Astrocyte of the spinal cord (primary cell): Measurements from ENCODE around the gene TGFBR3L.

Experiments used
- DNase-seq: peaks from one replicate; pipeline ENCODE4 v3.0.0; 2011; ENCODE audit warnings: low read depth, low spot score
- H3K4me3 ChIP-seq: 2 replicates; pipeline ENCODE4 v1.5.1; 2011; ENCODE audit warnings: low read depth, mild to moderate bottlenecking, low read length, moderate library complexity
- in situ Hi-C: cut with HindIII; loops from 2 replicates; pipeline ENCODE4 v1.10.0; 2017; ENCODE audit warnings: low sequenced_read_pairs
- TF ChIP-seq, protein P1 (sequence below): IDR thresholded peaks from 2 replicates; pipeline ENCODE4 v1.5.1; 2012; ENCODE audit warnings: low read depth, mild to moderate bottlenecking, low read length, inconsistent platforms

TGFBR3L gene

DNA sequence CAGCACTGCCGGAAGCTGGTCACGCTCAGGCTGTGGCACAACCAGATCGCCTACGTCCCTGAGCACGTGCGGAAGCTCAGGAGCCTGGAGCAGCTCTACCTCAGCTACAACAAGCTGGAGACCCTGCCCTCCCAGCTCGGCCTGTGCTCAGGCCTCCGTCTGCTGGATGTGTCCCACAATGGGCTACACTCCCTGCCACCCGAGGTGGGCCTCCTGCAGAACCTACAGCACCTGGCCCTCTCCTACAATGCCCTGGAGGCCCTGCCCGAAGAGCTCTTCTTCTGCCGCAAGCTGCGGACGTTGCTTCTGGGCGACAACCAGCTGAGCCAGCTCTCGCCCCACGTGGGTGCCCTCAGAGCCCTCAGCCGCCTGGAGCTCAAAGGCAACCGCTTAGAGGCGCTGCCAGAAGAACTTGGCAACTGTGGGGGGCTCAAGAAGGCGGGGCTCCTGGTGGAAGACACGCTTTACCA lies 14.2 kb upstream of the TGFBR3L start:
- H3K4me3 ChIP-seq, result no peak overlapping the region
- in situ Hi-C loops, result no loop called here

DNA sequence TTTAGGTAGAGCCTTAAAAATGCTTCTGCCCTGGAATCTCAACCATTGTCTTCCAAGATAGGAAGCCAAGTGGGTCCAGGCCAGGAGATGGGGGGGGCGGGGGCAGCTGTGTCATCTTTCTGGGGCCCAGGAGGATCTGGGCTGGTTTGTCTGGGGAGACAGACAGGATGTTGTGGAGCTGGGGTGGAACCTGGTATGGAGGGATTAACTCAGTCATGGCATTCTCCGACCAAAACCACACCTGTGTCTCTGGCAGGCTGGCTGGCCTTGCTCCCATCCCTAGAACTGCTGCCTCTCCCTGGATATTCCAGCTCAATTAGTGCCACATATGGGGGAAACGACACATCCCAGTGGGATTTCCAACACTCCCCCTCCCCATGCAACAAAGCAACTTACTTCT lies 13.7 kb upstream of the TGFBR3L start:
- no peak overlapping the region for H3K4me3 ChIP-seq
- TF ChIP-seq, protein P1, sequence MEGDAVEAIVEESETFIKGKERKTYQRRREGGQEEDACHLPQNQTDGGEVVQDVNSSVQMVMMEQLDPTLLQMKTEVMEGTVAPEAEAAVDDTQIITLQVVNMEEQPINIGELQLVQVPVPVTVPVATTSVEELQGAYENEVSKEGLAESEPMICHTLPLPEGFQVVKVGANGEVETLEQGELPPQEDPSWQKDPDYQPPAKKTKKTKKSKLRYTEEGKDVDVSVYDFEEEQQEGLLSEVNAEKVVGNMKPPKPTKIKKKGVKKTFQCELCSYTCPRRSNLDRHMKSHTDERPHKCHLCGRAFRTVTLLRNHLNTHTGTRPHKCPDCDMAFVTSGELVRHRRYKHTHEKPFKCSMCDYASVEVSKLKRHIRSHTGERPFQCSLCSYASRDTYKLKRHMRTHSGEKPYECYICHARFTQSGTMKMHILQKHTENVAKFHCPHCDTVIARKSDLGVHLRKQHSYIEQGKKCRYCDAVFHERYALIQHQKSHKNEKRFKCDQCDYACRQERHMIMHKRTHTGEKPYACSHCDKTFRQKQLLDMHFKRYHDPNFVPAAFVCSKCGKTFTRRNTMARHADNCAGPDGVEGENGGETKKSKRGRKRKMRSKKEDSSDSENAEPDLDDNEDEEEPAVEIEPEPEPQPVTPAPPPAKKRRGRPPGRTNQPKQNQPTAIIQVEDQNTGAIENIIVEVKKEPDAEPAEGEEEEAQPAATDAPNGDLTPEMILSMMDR, result no peak
- DNase-seq, result no peak
- in situ Hi-C loops, result no loop called here

More for the DNA sequence above, 14.2 kb upstream of the TGFBR3L start:
- TF ChIP-seq, protein P1, result no peak
- no peak for DNase-seq

DNA sequence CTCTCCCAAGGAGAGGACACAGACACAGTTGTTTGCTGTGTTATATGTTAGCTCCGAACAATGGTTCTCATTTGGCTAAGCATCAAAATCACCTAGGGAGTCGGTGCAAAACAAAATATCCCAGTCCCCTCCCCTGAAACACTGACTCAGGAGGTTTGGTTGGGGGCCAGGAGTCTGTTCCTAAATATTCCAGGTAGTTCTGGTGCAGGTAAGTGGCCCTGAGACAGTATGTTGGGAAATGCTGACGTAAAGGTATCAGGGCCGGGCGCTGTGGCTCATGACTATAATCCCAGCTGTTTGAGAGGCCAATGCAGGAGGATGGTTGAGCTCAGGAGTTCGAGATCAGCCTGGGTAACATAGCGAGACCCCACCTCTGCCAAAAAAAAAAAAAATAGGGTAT lies 13.3 kb upstream of the TGFBR3L start:
- in situ Hi-C loops, result no loop called here
- DNase-seq, result no peak
- TF ChIP-seq, protein P1, result no peak
- H3K4me3 ChIP-seq, result no peak overlapping the region

DNA sequence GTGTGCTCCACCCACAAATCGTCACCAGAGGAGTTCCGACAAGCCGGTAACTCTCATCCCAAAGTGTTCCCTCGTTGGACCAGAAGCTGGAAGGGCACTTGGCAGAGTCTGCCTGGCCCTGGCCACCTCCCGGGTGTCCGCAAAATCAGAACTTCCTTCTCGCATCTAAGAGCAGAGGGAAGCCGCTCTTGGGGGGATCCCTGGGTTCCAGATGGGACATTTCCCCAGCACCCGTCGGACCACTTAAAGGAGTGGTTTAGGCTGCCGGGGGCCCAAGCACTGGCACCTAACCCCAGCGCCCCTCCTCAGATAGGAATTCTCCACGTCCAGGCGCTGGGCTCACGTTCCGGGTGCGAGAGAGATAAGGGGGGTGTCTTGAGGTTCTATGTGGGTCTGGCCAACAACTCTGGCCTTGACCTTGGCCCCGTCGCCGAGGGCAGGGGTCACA lies 11.8 kb upstream of the TGFBR3L start:
- no peak for DNase-seq
- in situ Hi-C loops, result no loop called here
- H3K4me3 ChIP-seq, result peak overlapping the region; percentile 57
- TF ChIP-seq, protein P1, result no peak

DNA sequence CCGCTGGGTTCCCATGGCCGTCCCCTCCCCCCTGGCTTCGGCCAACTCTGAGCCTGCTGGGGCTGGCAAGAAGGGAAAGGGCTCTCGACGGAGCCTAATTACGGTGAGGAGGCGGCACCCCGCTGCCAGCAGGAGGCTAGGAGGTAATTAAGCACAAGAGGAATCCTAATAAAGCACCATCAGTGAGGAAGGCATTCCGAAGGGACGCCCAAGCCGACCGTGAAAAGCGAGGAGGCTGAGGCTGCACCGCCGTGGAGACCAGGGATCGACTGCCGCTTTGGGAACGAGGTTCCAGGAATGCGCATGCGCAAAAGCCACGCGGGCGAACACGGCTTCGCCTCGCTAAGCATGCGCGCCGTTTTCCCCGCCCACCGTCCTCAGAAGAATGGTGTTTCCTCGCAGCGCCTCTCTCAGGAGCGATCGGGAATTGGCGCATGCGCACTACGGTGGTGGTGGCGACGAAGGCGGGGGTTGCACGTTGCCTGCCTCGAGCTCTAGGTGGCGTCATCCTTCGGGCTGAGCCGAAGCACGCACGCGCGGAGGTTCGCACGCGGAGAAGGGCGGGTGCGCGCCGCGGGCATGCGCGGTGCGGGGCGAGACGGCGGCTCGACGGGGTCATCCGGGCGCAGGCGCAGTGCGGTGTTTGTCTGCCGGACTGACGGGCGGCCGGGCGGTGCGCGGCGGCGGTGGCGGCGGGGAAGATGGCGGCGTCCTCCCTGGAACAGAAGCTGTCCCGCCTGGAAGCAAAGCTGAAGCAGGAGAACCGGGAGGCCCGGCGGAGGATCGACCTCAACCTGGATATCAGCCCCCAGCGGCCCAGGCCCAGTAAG lies 11.2 kb upstream of the TGFBR3L start, which contains the start of gene MAP2K7:
Gene MAP2K7, plus strand, starts transcription at position 634 of the 830 bp plus-strand sequence. Its CDS starts 68 bp downstream, at position 702.
- in situ Hi-C loops, result no loop called here
- TF ChIP-seq, protein P1, result peak; percentile 60
- H3K4me3 ChIP-seq, result peak within 1 kb of the TSS; percentile 91
- peak; percentile 99 for DNase-seq

DNA sequence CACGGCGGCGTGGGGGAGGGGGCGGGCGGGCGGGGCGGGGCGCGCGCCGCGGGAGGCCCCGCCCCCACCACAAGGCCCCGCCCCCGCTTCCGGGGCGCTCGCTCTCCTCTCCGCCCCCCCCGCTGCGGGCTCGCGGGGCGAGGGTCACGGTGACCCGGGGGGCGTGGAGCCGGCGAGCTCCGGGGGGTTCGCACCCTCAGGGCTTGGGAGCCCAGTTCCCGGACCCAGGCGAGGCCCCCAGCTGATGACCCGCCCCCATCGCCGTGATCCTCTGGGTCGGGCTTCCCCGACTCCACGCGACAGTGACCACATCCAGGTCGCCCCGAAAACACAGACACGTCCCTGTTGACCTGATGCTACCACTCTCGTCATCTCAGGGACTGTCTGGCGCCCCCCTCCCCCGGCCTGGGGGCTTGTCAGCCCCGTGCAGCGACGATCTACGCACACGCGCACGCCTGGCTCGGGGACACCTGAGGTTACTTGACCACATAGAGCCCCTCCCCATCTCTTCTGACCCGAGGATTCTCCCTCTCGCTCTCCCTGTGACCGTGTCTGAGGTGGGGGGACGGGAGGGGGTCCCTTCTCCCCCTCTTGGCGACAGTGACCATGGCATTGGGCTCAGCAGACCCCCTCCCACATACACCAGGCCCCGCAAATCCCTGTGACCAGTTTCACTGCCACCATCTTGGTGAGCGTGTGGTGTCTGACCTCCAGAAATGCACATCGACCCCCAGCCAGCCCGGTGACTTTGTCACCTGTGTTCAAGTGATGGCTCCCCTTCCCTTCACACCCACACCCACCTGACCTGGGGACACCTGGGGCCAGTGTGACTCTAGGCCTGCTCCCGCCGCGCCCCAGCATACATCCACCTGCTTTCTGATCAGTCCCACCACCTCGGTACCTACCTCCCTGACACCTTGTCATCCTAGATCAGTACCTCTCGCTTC lies 10.3 kb upstream of the TGFBR3L start:
- TF ChIP-seq, protein P1, result no peak
- in situ Hi-C loops, result no loop called here
- H3K4me3 ChIP-seq, result peak overlapping the region; percentile 91
- DNase-seq, result peak; percentile 15
